Muscle layer of duodenum (tissue), 2 donors: ENCODE data around the gene PTPRT.

Experiments
- H3K27ac ChIP-seq: one replicate; pipeline ENCODE4 v1.7.0; 2013; ENCODE audit warnings: mild to moderate bottlenecking, low read length
- H3K27me3 ChIP-seq: one replicate; pipeline ENCODE4 v1.7.0; 2013; ENCODE audit warnings: low read depth, mild to moderate bottlenecking, control low read depth, low read length
- H3K36me3 ChIP-seq, 2 donors: one replicate each; pipeline ENCODE4 v1.7.0; 2013; ENCODE audit warnings: low read length in 2 of 2, control low read depth in 1 of 2, mild to moderate bottlenecking in 1 of 2; ENCODE audit not compliant: insufficient read depth in 2 of 2, control insufficient read depth in 1 of 2
- H3K4me1 ChIP-seq, 2 donors: one replicate each; pipeline ENCODE4 v1.7.0; 2013; ENCODE audit warnings: low read length in 2 of 2, mild to moderate bottlenecking in 2 of 2, control low read depth in 1 of 2, moderate library complexity in 1 of 2; ENCODE audit not compliant: insufficient read depth in 2 of 2, control insufficient read depth in 1 of 2
- H3K4me3 ChIP-seq, 2 donors: one replicate each; pipeline ENCODE4 v1.7.0; 2013; ENCODE audit warnings: low read length in 2 of 2, low read depth in 1 of 2, mild to moderate bottlenecking in 1 of 2
- H3K9me3 ChIP-seq, 2 donors: one replicate each; pipeline ENCODE4 v1.7.0; 2013; ENCODE audit warnings: low read length in 2 of 2, control low read depth in 1 of 2, mild to moderate bottlenecking in 1 of 2; ENCODE audit not compliant: control insufficient read depth in 1 of 2
- donor health status: healthy.

Gene PTPRT

DNA sequence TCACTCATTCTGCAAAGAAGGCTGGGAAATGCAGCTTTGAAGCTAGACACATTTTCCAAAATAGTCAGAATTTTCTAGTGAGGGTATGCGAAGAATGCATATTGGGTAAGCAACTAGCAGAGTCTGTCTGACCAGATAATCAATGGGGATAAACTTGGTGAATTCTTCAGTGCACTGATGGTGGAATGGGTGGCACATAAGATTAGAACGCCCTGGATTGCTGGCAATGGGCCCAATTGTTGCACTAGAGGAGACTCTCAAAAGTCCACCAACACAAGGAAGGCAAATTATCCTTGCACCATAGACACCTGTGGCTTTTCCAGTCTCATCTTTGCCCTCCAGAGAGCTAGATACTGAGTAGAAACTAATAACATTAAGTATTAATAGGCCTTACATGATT lies 167.6 kb downstream of the PTPRT start:
- Histone ChIP-seq H3K4me1 (no peaks in the 10 kb centered on the region), H3K36me3 (no peaks in the 10 kb centered on the region), H3K9me3 (no peaks in the 10 kb centered on the region), H3K27ac (no peak overlapping the region), H3K4me3 (no peak overlapping the region), H3K27me3 (no peaks in the 10 kb centered on the region)

GRCh38 chr20:43017241-43018030 lies 172.3 kb downstream of the PTPRT start:
- Histone ChIP-seq H3K27ac (no peak overlapping the region), H3K36me3 (no peaks in the 10 kb centered on the region), H3K4me1 (no peaks in the 10 kb centered on the region), H3K4me3 (no peak overlapping the region), H3K9me3 (no peaks in the 10 kb centered on the region), H3K27me3 (no peaks in the 10 kb centered on the region)

DNA sequence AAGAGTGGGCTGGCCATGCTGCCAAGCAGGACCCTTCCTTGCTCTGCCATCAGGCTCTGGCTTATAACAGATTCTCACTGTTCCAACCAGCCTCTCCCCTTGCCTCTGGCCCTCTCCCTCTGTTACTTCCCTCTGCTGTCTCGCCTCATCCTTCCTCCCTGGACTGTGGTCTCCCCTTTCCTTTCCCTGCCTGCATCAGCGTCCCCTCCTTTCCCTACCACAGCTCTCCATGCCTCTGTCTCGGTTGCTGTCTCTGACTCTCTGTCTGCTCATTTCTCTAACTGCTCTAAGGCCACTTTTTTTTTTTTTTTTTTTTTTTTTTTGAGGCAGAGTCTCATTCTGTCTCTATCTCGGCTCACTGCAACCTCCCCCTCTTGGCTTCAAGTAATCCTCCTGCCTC lies 173.4 kb downstream of the PTPRT start:
- Histone ChIP-seq H3K4me3 (no peak overlapping the region), H3K27ac (no peak overlapping the region), H3K9me3 (no peaks in the 10 kb centered on the region), H3K27me3 (no peaks in the 10 kb centered on the region), H3K36me3 (no peaks in the 10 kb centered on the region), H3K4me1 (no peaks in the 10 kb centered on the region)

DNA sequence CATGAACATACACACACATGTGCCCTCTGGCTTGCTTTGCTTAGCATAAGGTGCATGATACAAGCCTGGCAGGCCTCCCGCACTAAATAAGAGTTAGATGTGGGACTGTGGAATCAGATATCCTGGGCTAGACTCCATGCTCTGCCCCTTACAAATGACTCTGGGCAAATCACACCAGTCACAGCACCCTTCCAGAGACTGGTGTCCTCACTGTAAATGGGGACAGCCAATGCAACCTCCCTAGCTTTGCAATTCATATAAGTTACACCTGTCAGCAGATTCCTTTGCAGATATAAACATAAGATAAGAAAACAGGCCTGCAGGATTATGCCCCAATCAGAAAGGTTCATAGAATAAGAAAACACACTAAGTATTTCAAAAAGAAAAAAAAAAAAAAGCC lies 174.1 kb downstream of the PTPRT start:
- H3K4me1 ChIP-seq: no peaks in the 10 kb centered on the region
- no peak overlapping the region for H3K27ac ChIP-seq
- no peak overlapping the region for H3K4me3 ChIP-seq
- no peaks in the 10 kb centered on the region for H3K36me3 ChIP-seq
- no peaks in the 10 kb centered on the region for H3K9me3 ChIP-seq
- H3K27me3 ChIP-seq: no peaks in the 10 kb centered on the region

DNA sequence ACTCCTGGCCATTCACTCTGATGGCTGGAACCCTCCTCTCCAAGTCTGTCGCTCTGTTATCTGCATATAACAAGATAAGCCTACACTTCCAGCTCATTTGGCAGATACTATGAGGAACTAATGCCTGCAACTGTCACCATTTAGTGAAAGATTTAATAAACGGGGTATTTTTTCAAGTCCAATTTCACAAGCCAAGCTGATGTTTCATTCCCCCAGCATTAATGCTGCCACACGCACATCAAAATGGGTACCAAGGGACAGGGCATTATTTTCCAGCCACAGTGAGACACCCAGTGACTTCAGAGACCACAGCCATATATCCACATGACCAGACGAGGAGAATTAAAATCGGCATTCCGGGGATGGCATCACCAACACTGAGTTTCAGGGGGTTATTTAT lies 175.5 kb downstream of the PTPRT start:
- Histone ChIP-seq H3K27me3 (no peaks in the 10 kb centered on the region), H3K36me3 (no peaks in the 10 kb centered on the region), H3K4me3 (no peak overlapping the region), H3K27ac (no peak overlapping the region), H3K4me1 (no peaks in the 10 kb centered on the region), H3K9me3 (peaks cover 0 to 5% of the 10 kb centered on the region in 2 donors)

DNA sequence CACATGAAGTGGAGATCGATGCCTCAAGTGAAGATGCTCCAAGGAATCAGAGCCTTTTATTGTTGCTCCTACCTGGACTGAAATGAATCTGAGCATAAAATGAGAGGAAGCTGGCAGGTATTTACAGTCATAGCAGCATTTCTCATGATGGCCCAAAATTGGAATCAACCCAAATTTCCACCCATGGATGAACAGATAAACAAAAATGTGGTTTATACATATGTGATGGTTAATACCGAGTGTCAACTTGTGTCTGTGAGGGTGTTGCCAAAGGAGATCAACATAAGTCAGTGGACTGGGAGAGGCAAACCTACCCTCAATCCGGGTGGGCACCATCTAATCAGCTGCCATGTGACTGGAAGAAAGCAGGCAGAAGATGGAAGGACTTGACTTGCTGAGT lies 178.2 kb downstream of the PTPRT start:
- Histone ChIP-seq H3K27me3 (no peaks in the 10 kb centered on the region), H3K4me1 (no peaks in the 10 kb centered on the region), H3K27ac (no peak overlapping the region), H3K36me3 (no peaks in the 10 kb centered on the region), H3K4me3 (no peak overlapping the region), H3K9me3 (peaks cover 0 to 5% of the 10 kb centered on the region in 2 donors)

DNA sequence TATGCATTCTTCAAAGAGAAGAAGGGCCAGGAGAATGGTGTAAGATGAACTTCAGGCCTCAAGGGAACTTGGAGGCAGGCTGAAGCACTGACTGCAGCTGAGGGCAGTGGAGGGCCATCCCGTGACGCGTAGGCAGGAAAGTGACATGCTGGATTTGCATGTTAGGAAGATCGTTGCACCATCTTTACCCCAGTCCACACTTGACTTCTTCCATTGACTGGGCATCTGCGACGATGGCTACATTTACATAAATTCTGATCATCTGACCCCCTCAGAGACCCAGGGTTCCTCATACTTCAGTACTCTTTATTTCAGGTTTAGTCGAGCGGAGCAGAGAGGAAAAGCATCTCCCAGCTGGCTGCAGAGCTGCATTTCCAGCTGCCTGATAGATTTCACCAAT lies 180.2 kb downstream of the PTPRT start:
- Histone ChIP-seq H3K4me1 (no peaks in the 10 kb centered on the region), H3K4me3 (no peak overlapping the region), H3K9me3 (peaks cover 0 to 5% of the 10 kb centered on the region in 2 donors), H3K36me3 (no peaks in the 10 kb centered on the region), H3K27me3 (no peaks in the 10 kb centered on the region), H3K27ac (no peak overlapping the region)

DNA sequence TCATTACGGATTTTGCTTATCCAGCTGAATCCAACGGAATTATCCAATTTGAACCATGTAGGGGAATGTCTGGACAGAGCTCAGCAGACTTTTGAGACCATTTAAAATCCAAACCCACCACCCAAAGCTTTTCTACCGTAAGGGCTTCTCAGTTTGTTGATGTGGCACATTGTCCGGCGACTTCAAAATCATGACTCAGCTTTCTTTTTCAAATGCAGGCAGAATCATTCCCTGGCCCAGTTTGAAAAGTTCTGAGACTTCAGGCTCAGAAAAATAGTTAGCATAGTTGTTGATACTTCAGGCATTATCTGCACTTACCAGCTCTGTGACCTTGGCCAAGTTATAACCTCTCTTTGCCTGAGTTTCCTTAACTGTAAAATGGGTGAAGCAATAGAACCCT lies 182.2 kb downstream of the PTPRT start:
- H3K4me1 ChIP-seq: no peaks in the 10 kb centered on the region
- peaks cover 0 to 5% of the 10 kb centered on the region in 2 donors for H3K9me3 ChIP-seq
- H3K4me3 ChIP-seq: no peak overlapping the region
- no peaks in the 10 kb centered on the region for H3K36me3 ChIP-seq
- no peaks in the 10 kb centered on the region for H3K27me3 ChIP-seq
- H3K27ac ChIP-seq: no peak overlapping the region

- Histone ChIP-seq H3K36me3 (no peaks in the 10 kb centered on the region), H3K27me3 (no peaks in the 10 kb centered on the region), H3K27ac (no peak overlapping the region), H3K4me3 (no peak overlapping the region), H3K4me1 (no peaks in the 10 kb centered on the region), H3K9me3 (peaks cover 0 to 5% of the 10 kb centered on the region in 2 donors)
These were observed 182.9 kb downstream of the PTPRT start for GRCh38 chr20:43006651-43007375.

DNA sequence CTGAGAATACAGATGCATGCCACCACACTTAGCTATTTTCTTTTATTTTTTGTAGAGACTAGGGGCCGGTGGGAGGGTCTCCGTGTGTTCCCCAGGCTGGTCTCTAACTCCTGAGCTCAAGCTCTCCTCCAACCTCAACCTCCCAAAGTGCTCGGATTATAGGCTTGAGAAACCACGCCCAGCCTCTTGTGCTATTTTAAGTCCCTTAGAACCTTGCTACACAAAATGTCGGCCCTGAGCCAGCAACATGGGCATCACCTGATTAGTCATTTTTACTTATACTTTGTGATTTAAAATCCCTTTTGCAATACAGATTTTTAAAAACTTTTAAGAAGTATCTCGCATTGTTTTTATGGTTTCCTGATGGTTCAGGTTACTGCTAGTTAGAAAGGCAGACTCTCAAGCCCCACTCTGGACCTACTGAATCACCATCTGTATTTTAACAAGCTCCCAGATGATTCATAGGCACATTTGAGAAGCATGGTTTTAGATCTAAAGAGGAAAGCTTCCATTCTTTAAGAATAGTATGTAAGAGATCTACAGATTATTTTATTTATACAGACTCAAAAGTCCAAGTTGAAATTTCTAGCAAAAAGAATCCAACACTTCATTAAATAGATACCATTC lies 186.3 kb downstream of the PTPRT start:
- H3K36me3 ChIP-seq: no peaks in the 10 kb centered on the region
- H3K27ac ChIP-seq: no peak overlapping the region
- H3K4me1 ChIP-seq: no peaks in the 10 kb centered on the region
- no peak overlapping the region for H3K4me3 ChIP-seq
- H3K9me3 ChIP-seq: no peaks in the 10 kb centered on the region
- no peaks in the 10 kb centered on the region for H3K27me3 ChIP-seq

- no peaks in the 10 kb centered on the region for H3K36me3 ChIP-seq
- H3K4me3 ChIP-seq: no peak overlapping the region
- H3K27me3 ChIP-seq: no peaks in the 10 kb centered on the region
- no peaks in the 10 kb centered on the region for H3K9me3 ChIP-seq
- no peak overlapping the region for H3K27ac ChIP-seq
- no peaks in the 10 kb centered on the region for H3K4me1 ChIP-seq
These were observed 193.6 kb downstream of the PTPRT start for GRCh38 chr20:42996141-42996540.
